Lower leg skin (tissue), 3 donors: ENCODE results near the gene ABCC4.

Experiments
- CTCF ChIP-seq, 3 donors: fragments of 450-650 bp; IDR thresholded peaks; one replicate each; pipeline ENCODE4 v1.5.1; 2016; ENCODE audit warnings: antibody characterized with exemption in 3 of 3, mild to moderate bottlenecking in 3 of 3, moderate library complexity in 2 of 3
- POLR2A ChIP-seq, 2 donors: fragments of 450-650 bp; IDR thresholded peaks; one replicate each; pipeline ENCODE4 v1.6.1; 2016 to 2017; ENCODE audit warnings: antibody characterized with exemption in 2 of 2, mild to moderate bottlenecking in 1 of 2, moderate library complexity in 1 of 2

DNA sequence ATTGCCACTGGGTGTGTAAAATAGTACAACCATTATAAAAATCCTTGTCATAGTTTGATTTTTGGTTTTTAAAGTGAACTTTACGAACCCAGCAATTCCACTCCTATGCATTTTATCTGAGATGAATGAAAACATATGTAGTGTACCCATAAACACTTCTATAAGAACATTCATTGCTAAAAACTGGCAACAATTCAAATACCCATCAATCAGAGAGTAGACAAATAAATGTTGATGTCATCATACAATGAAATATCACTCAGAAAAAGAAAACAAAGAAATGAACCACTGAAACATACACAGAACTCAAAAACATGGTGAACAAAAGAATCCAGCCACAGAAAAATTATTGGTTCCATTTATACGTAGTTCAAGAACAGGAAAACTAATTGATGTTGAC lies 202.3 kb downstream of the ABCC4 start:
- no peak for TF ChIP-seq CTCF (IDR thresholded peaks at IDR 0.05)
- TF ChIP-seq POLR2A (IDR thresholded peaks at IDR 0.05) = no peak
